ENCODE measurements around the gene ROR1.

ROR1 gene

DNA sequence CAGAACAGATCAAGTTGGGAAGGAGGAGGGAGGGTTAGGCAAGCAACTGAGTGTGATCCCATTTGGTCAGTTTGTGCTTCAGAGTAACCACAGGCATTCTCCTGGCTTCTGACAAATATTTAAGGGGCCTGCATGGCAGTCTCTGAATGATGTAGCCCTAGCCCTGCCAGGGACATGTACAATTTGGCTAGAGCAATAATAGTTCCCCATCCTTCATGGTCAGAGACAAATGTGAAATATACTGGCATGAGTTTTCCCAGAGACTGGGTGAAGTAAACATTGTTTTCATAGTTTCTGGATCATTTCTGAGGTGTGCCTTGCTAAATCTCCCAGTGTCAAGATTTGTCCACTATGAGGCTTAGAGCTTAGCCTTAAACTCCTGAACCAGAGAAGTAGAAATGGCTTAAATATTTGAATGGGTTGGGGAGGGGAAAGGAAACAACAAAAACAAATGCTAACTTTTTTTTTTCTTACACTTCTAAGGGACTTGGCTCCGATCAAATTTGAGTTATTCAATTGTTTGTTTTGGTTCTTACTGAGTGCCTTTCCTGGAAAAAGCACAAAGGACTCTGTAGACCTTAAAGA is 387.6 kb downstream of the ROR1 start:
- no peaks in the 10 kb centered on the region for H4K20me1 ChIP-seq (ENCODE audit: insufficient read depth, low read length)
- H3K4me2 ChIP-seq (ENCODE audit: insufficient read depth, low read length) = no peak overlapping the region
- no peaks in the 10 kb centered on the region for H3K79me2 ChIP-seq (ENCODE audit: insufficient read depth, low read length)
- H3K27ac ChIP-seq (ENCODE audit: low read length) = no peak overlapping the region
- no peak for ATAC-seq (ENCODE audit: insufficient read depth, low read depth)
- peaks cover 3% of the 10 kb centered on the region for H3K27me3 ChIP-seq (ENCODE audit: insufficient read depth, low read length, poor library complexity)
- no peaks in the 10 kb centered on the region for H3K9me3 ChIP-seq (ENCODE audit: insufficient read depth, low read length, severe bottlenecking)
- no peak overlapping the region for H2AFZ ChIP-seq (ENCODE audit: low read depth, low read length)
- H3K9ac ChIP-seq (ENCODE audit: low read depth, low read length) = no peak overlapping the region
- no peak for TF ChIP-seq EZH2 (IDR thresholded peaks at IDR 0.05; ENCODE audit: borderline replicate concordance, low read depth, low read length, severe bottlenecking)
- TF ChIP-seq CTCF (IDR thresholded peaks at IDR 0.05; ENCODE audit: borderline replicate concordance, extremely low read depth, low read length, poor library complexity, severe bottlenecking) = no peak
- H3K4me3 ChIP-seq (ENCODE audit: low read depth in 1 of 2, low read length in 2 of 2) = no peak overlapping the region
- no peaks in the 10 kb centered on the region for H3K36me3 ChIP-seq (ENCODE audit: insufficient read depth, low read length)
- DNase-seq = no peak
- no peaks in the 10 kb centered on the region for H3K4me1 ChIP-seq (ENCODE audit: insufficient read depth, low read length)

DNA sequence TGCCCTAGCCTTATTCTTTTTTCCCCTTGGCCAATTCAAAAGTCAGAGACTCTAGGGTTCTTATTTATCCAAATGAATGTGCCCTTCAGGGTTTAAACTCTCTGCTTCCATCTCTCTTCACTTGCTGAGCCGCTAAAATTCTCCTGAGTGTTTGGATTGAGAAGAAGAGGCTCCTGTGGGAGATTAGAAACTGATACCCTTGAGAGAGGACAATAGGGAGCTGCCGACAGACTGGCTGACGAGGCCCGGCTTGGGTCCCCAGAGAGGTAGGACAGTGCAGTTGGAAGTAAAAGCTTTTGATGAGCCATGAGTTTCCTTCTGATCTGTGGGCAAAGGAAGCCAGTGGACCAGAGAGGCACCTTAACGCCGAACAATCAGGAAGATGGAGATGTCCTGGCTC is 388.3 kb downstream of the ROR1 start:
- H3K4me1 ChIP-seq (ENCODE audit: insufficient read depth, low read length) = no peaks in the 10 kb centered on the region
- ATAC-seq (ENCODE audit: insufficient read depth, low read depth) = no peak
- no peaks in the 10 kb centered on the region for H3K79me2 ChIP-seq (ENCODE audit: insufficient read depth, low read length)
- peaks cover 3% of the 10 kb centered on the region for H3K27me3 ChIP-seq (ENCODE audit: insufficient read depth, low read length, poor library complexity)
- H3K9me3 ChIP-seq (ENCODE audit: insufficient read depth, low read length, severe bottlenecking) = no peaks in the 10 kb centered on the region
- no peak overlapping the region for H3K4me3 ChIP-seq (ENCODE audit: low read depth in 1 of 2, low read length in 2 of 2)
- no peak overlapping the region for H2AFZ ChIP-seq (ENCODE audit: low read depth, low read length)
- no peak for TF ChIP-seq EZH2 (IDR thresholded peaks at IDR 0.05; ENCODE audit: borderline replicate concordance, low read depth, low read length, severe bottlenecking)
- no peak for TF ChIP-seq CTCF (IDR thresholded peaks at IDR 0.05; ENCODE audit: borderline replicate concordance, extremely low read depth, low read length, poor library complexity, severe bottlenecking)
- no peak overlapping the region for H3K9ac ChIP-seq (ENCODE audit: low read depth, low read length)
- DNase-seq = no peak
- no peaks in the 10 kb centered on the region for H4K20me1 ChIP-seq (ENCODE audit: insufficient read depth, low read length)
- H3K36me3 ChIP-seq (ENCODE audit: insufficient read depth, low read length) = no peaks in the 10 kb centered on the region
- H3K27ac ChIP-seq (ENCODE audit: low read length) = no peak overlapping the region
- H3K4me2 ChIP-seq (ENCODE audit: insufficient read depth, low read length) = no peak overlapping the region

DNA sequence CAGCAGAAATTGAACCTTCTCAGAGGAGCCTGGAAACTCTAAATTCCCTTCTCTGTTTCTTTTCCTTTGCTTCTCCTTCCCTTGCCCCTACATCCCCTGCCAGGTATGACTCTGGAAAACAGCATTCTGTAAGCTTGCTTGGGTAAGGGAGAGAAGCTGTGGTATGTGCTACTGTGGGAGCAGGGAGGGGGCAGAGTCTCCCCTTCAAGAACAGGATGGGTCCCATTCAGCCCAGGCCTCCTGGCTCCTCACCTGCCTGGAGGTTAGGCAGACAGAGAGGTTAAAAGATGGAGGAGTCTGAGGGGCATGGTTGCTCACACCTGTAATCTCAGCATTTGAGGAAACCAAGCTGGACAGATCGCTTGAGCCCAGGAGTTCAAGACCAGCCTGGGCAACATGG is 389.0 kb downstream of the ROR1 start:
- Histone ChIP-seq H3K4me3 (ENCODE audit: low read depth in 1 of 2, low read length in 2 of 2) (no peak overlapping the region), H3K27ac (ENCODE audit: low read length) (no peak overlapping the region), H3K9me3 (ENCODE audit: insufficient read depth, low read length, severe bottlenecking) (no peaks in the 10 kb centered on the region), H3K27me3 (ENCODE audit: insufficient read depth, low read length, poor library complexity) (peaks cover 3% of the 10 kb centered on the region), H3K9ac (ENCODE audit: low read depth, low read length) (no peak overlapping the region), H3K4me1 (ENCODE audit: insufficient read depth, low read length) (no peaks in the 10 kb centered on the region), H3K4me2 (ENCODE audit: insufficient read depth, low read length) (no peak overlapping the region), H4K20me1 (ENCODE audit: insufficient read depth, low read length) (no peaks in the 10 kb centered on the region), H2AFZ (ENCODE audit: low read depth, low read length) (no peak overlapping the region), H3K36me3 (ENCODE audit: insufficient read depth, low read length) (no peaks in the 10 kb centered on the region), H3K79me2 (ENCODE audit: insufficient read depth, low read length) (no peaks in the 10 kb centered on the region)
- ATAC-seq (ENCODE audit: insufficient read depth, low read depth) = no peak
- no peak for TF ChIP-seq CTCF (IDR thresholded peaks at IDR 0.05; ENCODE audit: borderline replicate concordance, extremely low read depth, low read length, poor library complexity, severe bottlenecking)
- no peak for TF ChIP-seq EZH2 (IDR thresholded peaks at IDR 0.05; ENCODE audit: borderline replicate concordance, low read depth, low read length, severe bottlenecking)
- DNase-seq = no peak

- ATAC-seq (ENCODE audit: insufficient read depth, low read depth) (no peak), DNase-seq (no peak)
- no peaks in the 10 kb centered on the region for H3K36me3 ChIP-seq (ENCODE audit: insufficient read depth, low read length)
- no peaks in the 10 kb centered on the region for H3K4me1 ChIP-seq (ENCODE audit: insufficient read depth, low read length)
- no peaks in the 10 kb centered on the region for H4K20me1 ChIP-seq (ENCODE audit: insufficient read depth, low read length)
- H2AFZ ChIP-seq (ENCODE audit: low read depth, low read length) = no peak overlapping the region
- no peaks in the 10 kb centered on the region for H3K9me3 ChIP-seq (ENCODE audit: insufficient read depth, low read length, severe bottlenecking)
- H3K27ac ChIP-seq (ENCODE audit: low read length) = no peak overlapping the region
- no peak overlapping the region for H3K4me3 ChIP-seq (ENCODE audit: low read depth in 1 of 2, low read length in 2 of 2)
- no peaks in the 10 kb centered on the region for H3K79me2 ChIP-seq (ENCODE audit: insufficient read depth, low read length)
- TF ChIP-seq EZH2 (IDR thresholded peaks at IDR 0.05; ENCODE audit: borderline replicate concordance, low read depth, low read length, severe bottlenecking) (no peak), CTCF (IDR thresholded peaks at IDR 0.05; ENCODE audit: borderline replicate concordance, extremely low read depth, low read length, poor library complexity, severe bottlenecking) (no peak)
- H3K4me2 ChIP-seq (ENCODE audit: insufficient read depth, low read length) = no peak overlapping the region
- H3K27me3 ChIP-seq (ENCODE audit: insufficient read depth, low read length, poor library complexity) = peaks cover 3% of the 10 kb centered on the region
- H3K9ac ChIP-seq (ENCODE audit: low read depth, low read length) = no peak overlapping the region
Observed at GRCh38 chr1:64163431-64163830, 389.6 kb downstream of the ROR1 start.
